ENCODE results near the gene SLC10A2.

The SLC10A2 gene

DNA sequence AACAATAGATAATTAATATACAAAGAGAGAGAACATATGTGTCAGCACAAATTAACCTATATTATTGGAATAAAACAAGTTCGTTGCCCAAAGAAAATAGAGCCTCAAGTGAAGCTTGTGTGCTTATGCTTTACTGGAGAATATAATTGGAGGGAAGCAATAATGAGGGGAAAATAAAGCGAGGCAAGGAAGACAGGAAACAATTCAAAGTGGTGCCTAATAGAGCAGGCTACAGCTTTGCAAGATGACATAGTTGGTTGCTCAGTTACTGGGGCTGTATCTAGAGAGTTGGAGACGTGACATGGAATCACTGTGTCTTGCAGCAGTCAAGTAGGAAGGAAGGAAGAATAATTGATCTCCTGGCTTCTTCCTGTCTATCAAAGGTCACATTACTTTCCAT is 21.1 kb upstream of the SLC10A2 start:
- no peaks in the 10 kb centered on the region for H3K27me3 ChIP-seq (replicated peaks; ENCODE audit: control insufficient read depth, insufficient read depth, low read length)
- TF ChIP-seq, protein P1, sequence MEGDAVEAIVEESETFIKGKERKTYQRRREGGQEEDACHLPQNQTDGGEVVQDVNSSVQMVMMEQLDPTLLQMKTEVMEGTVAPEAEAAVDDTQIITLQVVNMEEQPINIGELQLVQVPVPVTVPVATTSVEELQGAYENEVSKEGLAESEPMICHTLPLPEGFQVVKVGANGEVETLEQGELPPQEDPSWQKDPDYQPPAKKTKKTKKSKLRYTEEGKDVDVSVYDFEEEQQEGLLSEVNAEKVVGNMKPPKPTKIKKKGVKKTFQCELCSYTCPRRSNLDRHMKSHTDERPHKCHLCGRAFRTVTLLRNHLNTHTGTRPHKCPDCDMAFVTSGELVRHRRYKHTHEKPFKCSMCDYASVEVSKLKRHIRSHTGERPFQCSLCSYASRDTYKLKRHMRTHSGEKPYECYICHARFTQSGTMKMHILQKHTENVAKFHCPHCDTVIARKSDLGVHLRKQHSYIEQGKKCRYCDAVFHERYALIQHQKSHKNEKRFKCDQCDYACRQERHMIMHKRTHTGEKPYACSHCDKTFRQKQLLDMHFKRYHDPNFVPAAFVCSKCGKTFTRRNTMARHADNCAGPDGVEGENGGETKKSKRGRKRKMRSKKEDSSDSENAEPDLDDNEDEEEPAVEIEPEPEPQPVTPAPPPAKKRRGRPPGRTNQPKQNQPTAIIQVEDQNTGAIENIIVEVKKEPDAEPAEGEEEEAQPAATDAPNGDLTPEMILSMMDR (IDR thresholded peaks at IDR 0.05; ENCODE audit: insufficient read depth, low read length, poor library complexity, severe bottlenecking) = no peak
- H3K4me3 ChIP-seq (replicated peaks; ENCODE audit: low read depth, low read length) = no peak overlapping the region
- H3K36me3 ChIP-seq (ENCODE audit: control insufficient read depth, insufficient read depth, low read length) = no peaks in the 10 kb centered on the region
- DNase-seq (ENCODE audit: extremely low read depth, insufficient read length) = no peak

DNA sequence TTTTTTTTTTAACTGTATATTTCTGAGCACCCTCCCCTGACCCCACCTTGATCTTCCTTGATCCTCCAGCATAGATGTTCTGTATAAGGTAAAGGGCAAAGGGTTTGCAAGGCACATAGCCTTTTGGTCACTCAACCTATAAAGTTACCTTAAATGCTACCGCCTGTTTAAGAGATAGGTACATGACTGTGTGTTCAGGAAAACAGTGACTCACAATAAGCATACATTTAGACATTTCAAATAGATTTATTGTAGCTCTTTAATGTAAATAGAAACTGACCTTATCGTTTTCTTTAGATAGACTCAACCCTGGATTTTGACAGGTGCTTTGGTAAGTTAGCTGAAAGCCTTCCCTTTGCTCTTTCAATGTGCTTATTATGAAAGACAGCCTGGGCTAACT is 15.2 kb upstream of the SLC10A2 start:
- TF ChIP-seq, protein P1 (IDR thresholded peaks at IDR 0.05; ENCODE audit: insufficient read depth, low read length, poor library complexity, severe bottlenecking) = no peak
- DNase-seq (ENCODE audit: extremely low read depth, insufficient read length) = no peak
- no peaks in the 10 kb centered on the region for H3K27me3 ChIP-seq (replicated peaks; ENCODE audit: control insufficient read depth, insufficient read depth, low read length)
- H3K36me3 ChIP-seq (ENCODE audit: control insufficient read depth, insufficient read depth, low read length) = no peaks in the 10 kb centered on the region
- no peak overlapping the region for H3K4me3 ChIP-seq (replicated peaks; ENCODE audit: low read depth, low read length)

GRCh38 chr13:103078158-103078557 is 11.9 kb upstream of the SLC10A2 start:
- H3K4me3 ChIP-seq (replicated peaks; ENCODE audit: low read depth, low read length) = no peak overlapping the region
- no peak for DNase-seq (ENCODE audit: extremely low read depth, insufficient read length)
- no peaks in the 10 kb centered on the region for H3K27me3 ChIP-seq (replicated peaks; ENCODE audit: control insufficient read depth, insufficient read depth, low read length)
- TF ChIP-seq, protein P1 (IDR thresholded peaks at IDR 0.05; ENCODE audit: insufficient read depth, low read length, poor library complexity, severe bottlenecking) = no peak
- H3K36me3 ChIP-seq (ENCODE audit: control insufficient read depth, insufficient read depth, low read length) = no peaks in the 10 kb centered on the region

GRCh38 chr13:103068836-103069235 is 2.6 kb upstream of the SLC10A2 start:
- no peak overlapping the region for H3K4me3 ChIP-seq (replicated peaks; ENCODE audit: low read depth, low read length)
- TF ChIP-seq, protein P1 (IDR thresholded peaks at IDR 0.05; ENCODE audit: insufficient read depth, low read length, poor library complexity, severe bottlenecking) = no peak
- no peaks in the 10 kb centered on the region for H3K27me3 ChIP-seq (replicated peaks; ENCODE audit: control insufficient read depth, insufficient read depth, low read length)
- H3K36me3 ChIP-seq (ENCODE audit: control insufficient read depth, insufficient read depth, low read length) = no peaks in the 10 kb centered on the region
- no peak for DNase-seq (ENCODE audit: extremely low read depth, insufficient read length)

GRCh38 chr13:103067751-103068555 is 1.7 kb upstream of the SLC10A2 start:
- Histone ChIP-seq H3K36me3 (ENCODE audit: control insufficient read depth, insufficient read depth, low read length) (no peaks in the 10 kb centered on the region), H3K4me3 (replicated peaks; ENCODE audit: low read depth, low read length) (no peak overlapping the region), H3K27me3 (replicated peaks; ENCODE audit: control insufficient read depth, insufficient read depth, low read length) (no peaks in the 10 kb centered on the region)
- TF ChIP-seq, protein P1 (IDR thresholded peaks at IDR 0.05; ENCODE audit: insufficient read depth, low read length, poor library complexity, severe bottlenecking) = no peak
- DNase-seq (ENCODE audit: extremely low read depth, insufficient read length) = peak; percentile 24

All from GM06990 (cell line).